Subcutaneous adipose tissue (tissue), 4 donors: ENCODE measurements around the gene CCDC70. TPM values are rescaled to one million over a fixed set of nuclear protein-coding genes. Genes with fewer than 3 reads are reported as not detected.

Experiments used
- total RNA-seq, 4 donors: library from RNA; depleted of rRNA; stranded (reverse); fragments of >200 nt; gene quantifications; one replicate each; pipeline ENCODE4 v1.1.0, GENCODE V29; 2016
- TF ChIP-seq, protein P1 (sequence below): fragments of 450-650 bp; IDR thresholded peaks from one replicate; pipeline ENCODE4 v1.5.1; 2016; ENCODE audit warnings: low read depth, mild to moderate bottlenecking, control low read depth, antibody characterized with exemption, moderate library complexity

The CCDC70 gene
- total RNA-seq, 4 donors from 2014 or later, result not detected

DNA sequence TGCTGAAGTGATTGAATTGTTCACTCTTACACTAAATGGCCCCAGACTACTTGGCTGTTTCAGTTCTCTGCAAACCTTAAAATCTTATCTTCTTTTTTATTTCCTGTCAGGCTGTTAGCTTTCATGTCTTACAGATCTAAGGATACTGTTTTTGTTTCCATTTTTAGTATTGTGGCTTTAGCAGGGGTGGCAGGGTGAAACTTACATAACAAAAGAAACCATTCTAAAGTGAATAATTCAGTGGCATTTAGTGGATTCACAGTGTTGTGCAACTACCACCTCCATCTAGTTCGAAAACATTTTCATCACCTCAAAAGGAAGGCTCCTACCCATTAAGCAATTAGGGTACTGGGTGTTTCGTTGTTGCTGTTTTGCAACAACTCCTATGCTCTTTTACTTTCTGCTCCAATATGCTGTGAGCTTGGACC lies 36.6 kb upstream of the CCDC70 start:
- TF ChIP-seq, protein P1, sequence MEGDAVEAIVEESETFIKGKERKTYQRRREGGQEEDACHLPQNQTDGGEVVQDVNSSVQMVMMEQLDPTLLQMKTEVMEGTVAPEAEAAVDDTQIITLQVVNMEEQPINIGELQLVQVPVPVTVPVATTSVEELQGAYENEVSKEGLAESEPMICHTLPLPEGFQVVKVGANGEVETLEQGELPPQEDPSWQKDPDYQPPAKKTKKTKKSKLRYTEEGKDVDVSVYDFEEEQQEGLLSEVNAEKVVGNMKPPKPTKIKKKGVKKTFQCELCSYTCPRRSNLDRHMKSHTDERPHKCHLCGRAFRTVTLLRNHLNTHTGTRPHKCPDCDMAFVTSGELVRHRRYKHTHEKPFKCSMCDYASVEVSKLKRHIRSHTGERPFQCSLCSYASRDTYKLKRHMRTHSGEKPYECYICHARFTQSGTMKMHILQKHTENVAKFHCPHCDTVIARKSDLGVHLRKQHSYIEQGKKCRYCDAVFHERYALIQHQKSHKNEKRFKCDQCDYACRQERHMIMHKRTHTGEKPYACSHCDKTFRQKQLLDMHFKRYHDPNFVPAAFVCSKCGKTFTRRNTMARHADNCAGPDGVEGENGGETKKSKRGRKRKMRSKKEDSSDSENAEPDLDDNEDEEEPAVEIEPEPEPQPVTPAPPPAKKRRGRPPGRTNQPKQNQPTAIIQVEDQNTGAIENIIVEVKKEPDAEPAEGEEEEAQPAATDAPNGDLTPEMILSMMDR, result no peak

DNA sequence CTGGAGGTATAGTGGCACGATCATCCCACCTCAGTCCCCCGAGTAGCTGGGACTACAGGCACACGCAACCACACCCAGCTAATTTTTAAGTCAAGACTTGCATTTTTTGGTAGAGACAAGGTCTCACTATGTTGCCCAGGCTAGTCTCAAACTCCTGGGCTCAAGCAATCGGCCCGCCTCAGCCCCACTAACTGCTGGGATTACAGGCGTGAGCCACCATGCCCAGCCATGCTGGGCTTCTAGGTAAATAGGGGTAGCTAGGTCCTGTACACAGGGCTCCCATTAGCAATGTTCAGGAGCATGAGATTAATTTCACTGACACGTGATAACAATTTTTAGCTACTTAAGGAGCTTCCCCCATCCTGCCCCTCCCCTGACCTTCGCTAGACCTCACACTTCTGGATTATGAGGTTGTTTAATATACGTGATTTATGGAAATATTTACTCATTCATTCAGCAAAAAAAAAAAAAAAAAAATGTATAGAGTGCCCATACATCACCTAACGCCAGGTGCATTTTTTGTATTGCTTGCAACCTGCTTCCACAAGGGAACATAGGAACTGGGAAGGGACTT lies 36.0 kb upstream of the CCDC70 start:
- TF ChIP-seq, protein P1, result no peak

DNA sequence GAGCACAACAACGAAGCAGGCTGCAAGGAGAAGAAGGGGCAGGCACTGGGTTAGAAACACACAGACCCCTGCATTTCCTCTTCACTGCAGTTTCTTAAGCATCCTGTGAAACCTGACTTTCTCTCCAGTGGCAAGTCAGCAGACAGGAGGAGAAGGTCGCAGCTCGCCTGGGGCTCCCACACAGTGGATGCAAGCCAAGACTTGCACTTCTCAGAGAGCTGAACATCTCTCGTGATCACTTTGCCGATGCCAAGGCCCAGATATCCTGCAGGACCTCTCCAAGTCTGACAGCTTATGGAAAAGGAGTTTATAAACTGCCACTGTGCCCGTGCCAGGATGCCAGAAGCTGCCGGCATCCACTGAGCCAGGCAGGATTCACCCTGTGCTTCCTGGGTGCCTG lies 35.2 kb upstream of the CCDC70 start:
- TF ChIP-seq, protein P1, result no peak

DNA sequence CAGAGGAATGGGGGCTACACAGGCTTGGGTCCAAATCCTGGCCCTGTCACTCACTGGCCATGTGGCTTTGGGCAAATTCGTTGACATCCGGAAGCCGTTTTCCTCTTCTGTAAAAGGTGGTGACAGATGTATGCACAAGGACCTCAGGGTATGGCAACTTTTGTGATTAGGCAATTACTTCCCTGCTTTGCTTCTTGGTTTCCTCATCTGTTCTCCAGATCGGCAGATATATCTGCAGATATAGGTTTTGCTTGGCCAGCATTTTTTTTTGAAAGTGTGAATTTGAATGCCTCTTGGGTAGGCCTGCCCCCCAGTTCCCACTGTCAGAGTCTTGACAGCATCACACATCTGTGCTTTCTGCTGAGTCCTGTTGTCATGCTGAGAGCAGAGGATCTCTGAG lies 34.5 kb upstream of the CCDC70 start:
- TF ChIP-seq, protein P1, result no peak

DNA sequence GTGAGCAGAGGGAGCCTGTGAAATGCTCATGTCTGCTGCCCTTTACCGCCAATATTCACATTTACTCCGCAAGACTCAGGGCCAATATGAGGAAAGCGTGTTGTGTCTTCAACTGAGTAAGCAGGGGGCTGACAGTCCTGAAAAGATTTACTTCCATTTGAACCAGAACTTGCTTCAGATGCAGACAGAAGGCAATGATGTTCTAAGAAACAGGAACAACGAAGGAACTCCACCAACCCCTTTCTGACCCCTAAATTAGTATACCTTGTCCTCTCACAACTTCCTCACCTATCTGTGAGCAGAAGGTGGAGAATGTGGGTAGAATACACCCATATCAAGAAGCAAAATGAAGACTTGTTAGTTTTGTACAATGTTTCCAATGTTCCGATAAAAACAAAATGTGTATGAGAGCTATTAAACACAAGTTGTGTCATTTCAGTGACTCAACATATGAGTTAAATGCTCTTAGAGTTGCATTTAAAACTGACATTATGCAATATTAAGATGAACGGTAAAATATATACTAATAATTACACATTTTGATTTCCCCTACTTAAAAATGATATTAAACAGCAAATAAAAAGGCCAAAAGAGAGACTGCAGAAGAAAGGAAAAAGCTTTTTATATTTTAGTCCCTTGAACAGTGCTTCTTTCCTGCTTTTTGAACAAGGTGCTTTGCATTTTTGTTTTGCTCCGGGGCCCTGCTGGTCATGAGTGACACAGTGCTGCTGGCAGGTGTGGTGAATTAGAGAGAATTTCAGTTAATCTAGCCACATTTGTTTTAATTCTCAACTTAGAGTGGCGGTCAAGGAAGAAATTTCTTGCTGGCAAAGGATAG lies 32.8 kb upstream of the CCDC70 start:
- TF ChIP-seq, protein P1, result no peak

DNA sequence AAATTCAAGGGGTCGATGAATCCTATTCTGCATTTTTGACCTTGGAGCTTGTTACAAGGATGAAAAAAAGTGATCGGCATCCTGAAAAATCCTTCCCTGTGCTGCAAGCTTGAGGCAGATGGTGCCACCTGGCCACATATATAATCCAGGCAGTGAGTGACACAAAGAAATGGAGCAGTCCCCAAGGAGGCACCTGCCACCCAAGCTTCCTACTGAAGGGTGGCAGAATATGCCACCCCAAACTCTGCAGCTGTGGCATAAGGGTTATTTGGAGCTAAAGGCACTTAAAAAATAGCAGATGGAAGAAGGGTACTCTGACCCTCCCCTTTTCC lies 32.2 kb upstream of the CCDC70 start:
- TF ChIP-seq, protein P1, result no peak

DNA sequence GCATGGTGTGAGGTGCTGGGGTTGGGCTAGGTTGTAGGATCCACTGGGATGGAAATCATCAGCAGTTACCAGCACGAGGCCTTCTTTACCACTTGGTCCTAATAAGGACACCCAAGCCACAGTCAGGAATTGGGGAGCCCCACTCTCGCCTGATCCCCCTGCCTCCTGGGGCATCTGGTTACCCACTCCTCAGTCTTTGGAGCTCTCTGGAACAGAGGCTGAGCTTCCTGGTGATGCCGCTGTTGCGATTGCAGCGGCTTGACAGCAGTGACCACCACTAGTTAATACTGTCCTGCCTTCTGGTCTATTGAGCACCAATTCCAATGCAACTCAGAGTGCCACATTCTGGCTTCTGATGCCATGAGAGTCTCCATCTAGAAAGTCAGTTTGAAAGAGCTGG lies 30.2 kb upstream of the CCDC70 start:
- TF ChIP-seq, protein P1, result no peak
